HG03135 (cell line): ENCODE measurements around the gene VPS51.

ENCODE experiments used
- ATAC-seq: cut with Tn5 transposase; IDR thresholded peaks from one replicate; pipeline ENCODE4 v1.9.1; 2021; ENCODE audit warnings: mild to moderate bottlenecking, moderate library complexity; ENCODE audit not compliant: unreplicated experiment

VPS51 gene

DNA sequence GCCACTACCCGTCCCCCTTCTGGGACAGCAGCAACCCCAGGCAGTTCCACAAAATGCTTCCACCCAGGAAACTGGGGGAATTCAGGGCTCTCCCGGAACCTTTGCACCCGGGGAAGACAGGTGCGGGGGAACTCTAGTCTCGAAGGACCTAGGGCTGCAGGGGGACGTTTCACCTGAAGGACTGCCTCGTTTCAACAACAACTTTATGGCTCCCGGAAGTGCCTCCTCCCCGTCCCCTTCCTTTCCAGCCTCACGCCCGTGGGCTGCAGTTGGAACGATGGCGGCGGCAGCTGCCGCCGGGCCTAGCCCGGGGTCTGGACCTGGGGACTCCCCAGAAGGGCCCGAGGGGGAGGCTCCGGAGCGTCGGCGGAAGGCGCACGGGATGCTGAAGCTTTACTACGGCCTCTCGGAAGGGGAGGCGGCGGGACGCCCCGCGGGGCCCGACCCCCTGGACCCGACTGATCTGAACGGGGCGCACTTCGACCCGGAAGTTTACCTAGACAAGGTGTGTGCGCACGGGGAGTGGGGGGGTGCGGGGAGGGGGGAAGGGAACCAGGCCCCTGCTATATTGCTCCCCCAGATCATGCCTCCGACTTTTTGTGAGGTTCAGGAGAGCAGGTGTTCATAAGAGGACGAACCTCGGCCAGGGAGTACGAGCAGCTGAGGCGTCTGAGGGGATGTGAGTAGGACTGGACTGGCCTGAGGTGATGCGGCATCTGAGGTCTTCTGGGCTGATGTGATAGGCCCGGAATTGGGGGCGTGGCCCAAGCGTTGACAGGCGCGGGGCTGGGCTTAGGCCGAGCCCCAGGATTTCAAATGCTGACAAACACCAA is at the start of gene VPS51:
Gene VPS51 (plus strand): TSS at position 241 of the 833 bp plus-strand sequence. CDS start 37 bp downstream, at position 278.
- peak; percentile 89 for ATAC-seq

DNA sequence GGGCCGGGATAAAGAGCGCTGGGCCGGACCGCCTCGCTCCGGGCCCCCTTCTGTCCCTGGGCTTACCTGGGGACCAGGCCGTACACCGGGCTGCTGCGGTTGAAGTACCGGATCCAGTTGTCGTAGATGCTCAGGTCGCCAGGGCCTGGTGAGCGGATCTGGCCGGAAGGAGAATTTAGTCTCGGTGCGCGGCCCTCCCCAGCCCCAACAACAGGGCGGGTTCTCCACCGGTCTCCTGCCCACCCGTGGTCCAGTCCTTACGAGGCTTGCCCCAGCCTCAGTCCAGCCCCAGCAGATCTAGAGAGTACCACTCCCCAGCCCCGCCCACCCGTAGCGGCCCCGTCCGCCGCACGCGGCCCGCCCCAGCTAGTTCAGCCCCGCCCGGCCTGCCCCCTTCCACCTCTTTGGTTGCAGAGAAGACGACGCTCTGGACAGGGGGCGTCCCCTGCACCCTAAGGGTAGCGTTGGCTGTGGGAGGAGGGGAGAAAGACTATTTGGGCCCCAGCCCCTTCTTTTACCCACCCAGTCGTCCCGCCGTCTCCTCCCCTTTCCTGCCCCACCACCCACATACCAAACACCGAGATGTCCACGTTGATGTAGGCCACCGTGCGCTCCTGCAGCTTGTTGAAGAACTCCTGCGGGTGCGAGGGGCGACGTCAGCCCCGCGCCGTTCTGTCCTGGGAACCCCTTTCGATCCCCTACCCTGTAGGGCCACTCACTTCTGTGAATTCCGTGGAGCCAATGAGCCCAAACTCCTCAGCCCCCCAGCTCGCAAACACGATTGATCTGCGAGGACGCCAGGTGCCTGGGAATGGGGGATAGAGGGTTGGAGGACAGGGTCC is 48.2 kb upstream of the VPS51 start:
- no peak for ATAC-seq

DNA sequence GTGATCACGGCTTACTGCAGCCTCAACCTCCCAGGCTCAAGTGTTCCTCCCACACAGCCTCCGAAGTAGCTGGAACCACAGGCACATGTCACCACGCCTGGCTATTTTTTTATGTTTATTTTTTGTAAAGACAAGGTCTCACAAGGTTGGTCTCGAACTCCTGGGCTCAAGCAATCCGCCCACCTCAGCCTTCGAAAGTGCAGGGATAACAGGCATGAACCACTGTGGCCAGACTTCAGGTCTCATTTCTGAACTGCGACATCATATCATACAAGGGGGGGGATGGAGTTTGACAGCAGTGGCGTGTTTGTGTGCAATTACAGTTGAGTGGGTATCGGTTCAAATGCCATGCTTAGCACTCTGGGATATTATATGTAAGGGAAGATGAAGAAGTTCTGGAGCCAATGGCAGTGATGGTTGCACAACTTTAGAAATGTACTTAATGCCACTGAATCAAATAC is 44.6 kb upstream of the VPS51 start:
- no peak for ATAC-seq

DNA sequence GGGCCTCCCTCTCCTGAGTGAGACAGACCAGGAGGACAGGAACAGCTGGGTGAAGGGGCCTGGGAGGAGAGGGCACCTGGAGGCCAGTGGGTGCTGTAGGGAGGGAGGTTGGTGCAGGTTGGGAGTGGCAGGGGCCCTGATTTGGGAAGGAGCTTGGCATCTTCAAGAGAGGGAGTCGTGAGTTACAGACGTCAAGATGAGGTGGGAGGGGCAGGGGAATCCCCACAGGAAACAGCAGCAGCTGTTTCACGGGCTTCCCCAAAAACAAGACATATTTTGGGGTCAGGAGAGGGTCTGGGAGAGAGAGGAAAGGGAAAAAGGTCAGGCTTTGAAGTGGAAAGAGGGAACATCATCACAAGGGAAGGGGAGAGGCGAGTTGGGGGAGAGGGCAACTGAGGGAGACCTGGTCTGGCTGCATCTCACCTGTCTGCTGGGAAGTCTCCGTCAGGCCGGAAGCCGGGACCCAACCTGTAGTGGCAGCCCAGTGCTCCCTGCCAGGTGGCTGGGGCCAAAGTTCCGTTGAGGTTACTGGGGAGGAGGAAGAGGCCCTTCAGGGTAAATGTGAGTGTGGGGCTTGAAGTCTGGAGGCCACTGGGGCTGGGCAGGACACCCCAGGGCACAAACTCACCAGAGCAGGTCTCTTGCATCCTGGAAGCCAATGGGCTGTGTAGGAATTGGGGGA is 42.0 kb upstream of the VPS51 start:
- no peak for ATAC-seq

DNA sequence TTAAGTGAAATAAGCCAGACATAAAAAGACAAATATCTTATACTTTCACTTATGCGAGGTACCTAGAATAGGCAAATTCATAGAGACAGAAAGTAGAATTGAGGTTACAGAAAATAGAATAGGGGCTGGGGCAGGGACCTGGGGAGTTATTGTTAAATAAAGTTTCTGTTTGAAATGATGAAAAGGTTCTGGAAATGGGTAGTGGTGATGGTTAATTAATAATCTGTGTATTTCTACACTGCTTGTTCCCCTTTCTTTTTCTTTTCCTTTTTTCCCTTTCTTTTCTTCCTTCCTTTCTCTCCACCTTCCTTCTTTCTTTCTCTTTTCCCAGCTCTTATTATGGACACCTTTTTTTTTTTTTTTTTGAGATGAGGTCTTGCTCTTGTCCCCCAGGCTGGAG is 40.5 kb upstream of the VPS51 start:
- no peak for ATAC-seq

DNA sequence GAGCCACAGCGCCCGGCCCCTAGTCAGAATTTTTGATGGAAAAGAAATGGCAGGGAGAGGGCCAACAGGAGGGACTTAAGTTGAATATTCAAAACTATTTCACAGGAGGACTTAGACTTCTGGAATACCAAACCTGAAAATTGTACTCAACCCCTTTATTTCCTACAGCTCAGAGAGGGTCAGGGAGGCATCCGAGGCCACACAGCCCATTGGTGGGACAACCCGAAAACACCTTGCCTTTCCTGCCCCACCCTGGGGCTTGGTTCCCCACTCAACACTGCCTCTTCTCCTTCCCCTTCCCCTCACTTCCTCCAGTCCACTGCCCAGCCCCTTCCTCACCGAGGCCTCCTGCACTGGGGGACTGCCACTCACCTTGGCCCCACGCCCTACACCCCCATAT is 39.0 kb upstream of the VPS51 start:
- ATAC-seq = no peak

DNA sequence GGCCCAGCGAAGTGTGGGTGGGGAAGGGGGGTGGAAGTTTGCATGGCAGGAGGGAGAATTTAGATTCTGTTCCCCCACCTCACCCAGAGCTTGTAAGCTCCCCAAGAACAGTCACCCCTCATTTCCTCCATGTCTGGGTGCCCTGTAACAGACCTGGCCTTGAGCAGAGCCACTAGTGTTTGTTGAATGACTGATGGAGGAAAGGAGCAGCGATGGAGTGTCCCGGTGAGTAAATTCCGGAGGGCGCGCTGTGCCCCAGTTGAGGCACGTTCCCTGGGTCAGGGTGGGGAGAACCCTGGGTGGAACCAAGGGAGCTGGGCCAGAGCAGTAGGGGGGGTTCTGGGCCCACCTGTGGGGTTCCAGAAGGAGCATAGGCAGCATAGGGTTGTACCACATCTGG is 38.5 kb upstream of the VPS51 start:
- ATAC-seq = no peak

DNA sequence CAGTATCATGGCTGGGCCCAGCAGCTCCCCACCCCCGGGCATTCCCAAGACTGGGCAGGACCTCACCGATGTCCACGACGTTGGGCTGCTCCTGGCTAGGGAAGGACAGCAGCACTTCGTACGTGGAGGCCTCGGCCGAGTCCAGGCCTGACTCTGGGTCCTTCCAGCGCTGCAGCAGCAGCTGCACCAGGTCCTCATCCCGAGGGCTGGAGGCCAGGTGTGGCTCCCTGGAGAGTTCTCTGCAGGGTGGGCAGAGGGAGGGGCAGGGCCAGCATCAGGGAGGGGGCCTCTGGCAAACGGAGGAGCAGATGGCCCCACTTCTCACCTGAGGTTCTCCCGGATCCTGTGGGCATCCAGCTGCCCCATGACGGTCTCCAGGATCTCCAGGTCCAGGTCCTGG is 38.0 kb upstream of the VPS51 start:
- no peak for ATAC-seq

DNA sequence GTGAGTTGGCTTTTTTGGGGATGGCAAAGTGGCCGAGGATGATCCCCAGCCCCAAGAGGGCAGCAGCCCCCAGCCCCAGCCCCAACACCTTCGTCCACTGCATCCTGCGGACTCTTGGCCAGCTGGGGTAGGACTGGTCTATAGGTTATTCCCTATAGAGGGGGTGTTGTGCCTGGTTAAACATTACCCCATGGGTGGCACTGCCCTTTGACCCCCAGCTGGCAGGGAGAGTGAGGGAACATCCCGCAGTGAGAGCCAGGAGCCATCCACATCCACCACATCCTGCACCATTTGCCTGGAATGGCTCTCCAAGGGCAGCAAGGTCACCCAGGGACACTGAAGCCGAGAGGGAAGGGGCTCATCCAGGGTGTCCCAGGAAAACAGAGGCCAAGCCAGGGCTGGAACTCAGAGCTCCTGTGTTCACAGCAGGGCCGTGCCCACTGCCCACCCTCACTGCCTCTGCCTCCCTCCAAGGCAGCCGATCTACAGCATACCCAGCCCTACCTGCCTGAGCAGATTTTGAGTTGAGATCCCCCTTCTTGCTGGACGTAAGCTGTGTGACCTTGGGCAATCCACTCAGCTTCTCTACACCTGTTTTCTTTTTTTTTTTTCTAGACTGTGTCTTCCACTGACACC is 37.5 kb upstream of the VPS51 start, which contains the start of gene NAALADL1:
Gene NAALADL1 (minus strand): TSS at position 135 of the 636 bp plus-strand sequence. CDS start 32 bp downstream, at position 103.
- no peak for ATAC-seq

DNA sequence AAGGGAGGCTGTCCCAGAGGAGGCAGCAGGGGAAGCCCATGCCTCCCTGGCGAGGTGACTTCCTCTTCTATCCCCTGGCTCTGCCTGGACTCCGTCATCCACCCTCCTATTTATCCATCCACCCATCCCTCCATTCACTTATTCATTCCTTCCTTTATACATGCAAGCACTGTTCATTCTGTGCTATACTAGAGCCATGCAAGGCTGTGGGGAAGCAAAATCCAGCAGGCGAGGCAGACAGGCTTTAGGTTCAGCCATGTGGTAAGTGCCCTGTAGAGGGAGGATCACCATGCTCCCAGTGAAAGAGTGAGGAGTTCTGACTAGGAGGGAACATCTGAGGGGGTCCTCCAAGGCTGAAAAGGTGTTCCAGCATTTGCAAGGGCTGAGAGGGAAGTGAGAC is 36.5 kb upstream of the VPS51 start:
- ATAC-seq = no peak

DNA sequence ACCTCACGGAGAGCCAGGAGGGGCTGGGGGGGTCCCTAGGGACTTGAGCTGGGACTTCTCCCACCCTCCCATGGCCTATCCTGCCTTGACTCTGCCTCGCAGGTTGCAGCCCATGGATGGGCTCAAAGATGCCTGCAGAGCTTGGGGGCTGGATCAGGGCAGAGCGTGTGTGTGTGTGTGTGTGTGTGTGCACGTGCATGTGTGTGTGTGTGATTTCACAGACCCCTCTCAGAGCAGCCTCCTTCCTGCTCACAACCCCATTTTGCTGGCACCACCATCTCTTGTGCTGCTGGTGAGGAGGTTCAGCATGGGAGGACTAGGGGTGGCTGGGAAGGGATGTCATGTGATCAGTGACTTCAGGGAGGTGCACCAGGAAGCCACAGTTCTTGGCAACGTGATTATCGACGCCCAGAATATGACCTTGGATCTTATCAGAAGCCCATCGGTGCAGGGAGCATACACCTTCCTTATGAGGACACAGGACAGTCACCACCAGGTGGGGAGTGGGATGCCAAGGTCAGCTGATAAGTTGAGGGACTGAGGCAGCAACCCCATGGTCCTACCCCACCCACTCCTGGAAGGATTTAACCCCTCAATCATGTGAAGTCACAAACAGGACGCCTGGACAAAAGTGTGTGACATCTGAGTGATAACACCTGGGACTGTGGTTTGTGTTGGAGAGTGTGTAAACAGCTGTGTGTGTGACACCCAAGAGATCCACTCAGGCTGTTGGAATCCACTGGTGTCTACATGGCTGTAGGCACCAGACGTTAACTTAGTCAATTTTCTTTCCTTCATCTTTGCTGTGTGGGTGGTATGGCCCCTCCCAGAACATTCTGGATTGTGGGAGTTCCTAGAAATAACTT is 35.8 kb upstream of the VPS51 start:
- ATAC-seq = no peak

DNA sequence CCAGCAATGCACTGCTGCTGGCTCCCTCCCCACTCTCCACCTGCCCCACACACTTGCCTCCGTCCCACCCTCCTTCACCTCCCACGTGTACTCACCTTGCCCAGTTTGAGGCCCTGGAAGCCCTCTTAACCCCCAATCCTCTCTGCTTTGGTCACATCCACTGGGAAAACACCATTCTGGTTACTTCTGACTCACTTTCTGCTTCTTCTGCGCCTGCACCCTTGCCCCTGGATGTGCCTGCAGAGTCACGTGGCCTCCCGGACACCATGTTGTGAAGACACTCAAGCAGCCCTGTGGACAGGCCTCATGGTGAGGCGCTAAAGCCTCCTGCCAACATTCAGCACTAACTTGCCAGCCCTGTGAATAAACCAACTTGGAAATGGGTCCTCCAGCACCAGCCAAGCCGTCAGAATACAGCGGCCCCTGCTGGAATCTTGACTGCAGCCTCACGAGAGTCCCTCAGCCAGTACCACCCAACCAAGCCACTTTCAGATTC is 35.1 kb upstream of the VPS51 start:
- no peak for ATAC-seq

DNA sequence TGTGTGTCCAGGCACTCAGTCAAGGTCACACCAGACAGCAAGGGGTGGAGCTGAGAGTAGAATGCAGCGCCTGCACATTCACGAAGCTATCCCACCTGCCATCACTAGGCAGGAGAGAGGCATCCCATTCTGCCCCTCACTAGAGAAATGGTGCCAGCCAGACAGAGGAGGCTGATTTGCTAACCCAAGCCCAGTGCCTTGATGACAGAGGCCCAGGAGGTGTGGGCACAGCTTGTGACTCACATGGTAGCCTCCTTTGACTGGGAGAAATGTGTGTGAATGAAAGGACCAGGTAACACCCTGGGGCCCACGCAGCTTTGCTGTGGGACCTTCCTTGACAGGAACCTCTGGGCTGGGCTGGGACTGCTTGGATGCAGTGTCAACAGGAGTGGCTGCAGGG is 32.5 kb upstream of the VPS51 start:
- ATAC-seq = no peak

DNA sequence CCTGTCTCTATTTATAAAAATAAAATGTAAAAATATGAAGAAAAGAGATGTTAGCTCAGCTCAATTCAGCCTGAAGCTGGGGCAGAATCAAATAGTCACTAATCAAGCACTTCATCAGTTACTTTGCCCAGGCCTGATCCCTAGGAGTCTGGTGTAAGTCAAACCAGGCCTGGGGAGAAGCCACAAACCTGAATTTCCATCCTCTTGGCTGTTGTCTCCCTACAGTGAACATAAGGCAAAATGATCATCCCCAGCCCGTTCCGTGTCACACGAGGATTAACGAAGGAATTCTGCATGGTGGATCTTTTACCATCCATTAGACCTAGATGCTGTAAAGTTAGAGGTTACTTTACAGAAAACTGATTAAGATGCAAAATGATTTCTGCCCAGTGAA is 31.2 kb upstream of the VPS51 start:
- ATAC-seq = no peak

DNA sequence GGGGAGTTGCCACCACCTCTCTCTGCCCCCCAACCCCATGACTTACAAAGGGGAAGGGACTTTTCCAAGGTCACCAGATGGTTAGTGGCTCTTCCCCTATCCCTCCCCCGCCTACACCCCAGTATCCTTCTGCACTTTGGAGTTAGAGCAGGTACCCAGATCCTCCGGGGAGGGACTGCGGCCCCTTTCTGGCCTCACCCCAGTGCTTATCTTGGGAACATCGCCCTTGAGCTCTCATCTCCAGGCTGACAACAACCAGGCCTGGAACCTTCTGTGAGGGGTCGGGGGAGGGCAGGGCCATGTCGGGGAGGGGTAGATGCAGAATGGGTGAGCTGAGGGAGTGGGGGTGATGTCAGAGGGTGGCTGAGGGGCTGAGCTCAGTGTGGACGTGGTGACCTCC is 30.2 kb upstream of the VPS51 start:
- no peak for ATAC-seq

DNA sequence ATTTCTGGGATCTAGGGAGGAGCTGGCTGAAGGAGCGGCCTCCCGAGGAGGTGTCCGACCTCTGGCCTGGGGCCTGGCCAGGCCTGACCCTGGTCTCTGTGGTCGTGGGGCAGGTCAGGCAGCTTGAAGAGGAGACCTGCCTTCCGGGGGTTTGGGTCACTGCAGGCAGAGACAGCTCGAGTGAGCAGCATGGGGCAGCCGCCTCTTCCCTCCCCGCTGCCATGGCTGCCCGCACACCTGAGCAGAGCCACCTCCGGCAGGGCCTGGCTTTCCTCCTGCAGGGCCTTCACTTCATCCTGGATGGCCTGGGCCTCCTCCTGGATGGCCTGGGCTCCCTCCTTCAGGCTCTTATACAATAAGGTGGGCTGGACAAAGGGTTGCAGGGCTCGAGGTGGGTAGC is 29.7 kb upstream of the VPS51 start:
- no peak for ATAC-seq

DNA sequence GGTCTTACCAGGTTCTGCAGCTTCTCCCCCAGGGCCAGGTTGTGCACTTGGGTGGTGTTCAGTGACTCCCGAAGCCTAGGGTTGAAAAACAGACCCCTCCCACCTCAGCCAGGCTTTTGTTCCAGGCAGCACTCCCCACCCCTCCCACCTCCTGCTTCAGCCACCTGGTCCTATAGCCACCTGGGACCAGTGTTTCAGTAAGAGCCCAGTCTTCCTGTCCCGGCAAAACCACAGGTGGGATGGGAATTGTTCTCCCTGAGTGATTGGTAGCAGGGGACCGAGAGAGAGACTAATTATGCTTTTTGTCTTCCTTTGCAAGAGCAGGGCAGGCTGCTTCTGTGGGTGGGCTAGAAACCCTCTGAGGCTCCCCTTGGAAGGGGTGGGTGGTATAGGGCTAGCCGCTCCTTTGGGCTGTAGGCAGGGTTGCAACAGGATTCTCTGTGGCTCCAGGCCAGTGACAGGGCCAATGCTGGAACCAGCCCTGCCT is 29.2 kb upstream of the VPS51 start:
- ATAC-seq = no peak

DNA sequence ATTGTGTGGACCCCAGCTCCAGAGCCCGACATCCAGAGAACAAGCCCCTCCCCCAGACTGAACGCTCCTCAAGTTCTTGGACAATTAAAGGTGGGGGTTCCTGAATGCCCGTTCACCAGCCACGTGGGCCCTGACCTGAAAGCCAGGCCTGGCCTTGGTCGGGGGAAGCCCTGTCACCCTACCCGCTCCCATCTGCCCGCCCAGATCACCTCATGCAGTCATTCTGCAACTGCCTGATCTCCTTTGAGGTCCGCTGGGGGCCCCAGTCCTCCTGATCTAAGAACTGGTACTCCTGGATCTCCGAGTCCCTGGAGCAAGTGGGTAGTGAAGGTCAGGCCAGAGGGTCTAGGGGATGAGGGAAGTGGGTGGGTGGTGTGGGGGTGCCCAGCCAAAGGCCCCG is 28.6 kb upstream of the VPS51 start:
- no peak for ATAC-seq

DNA sequence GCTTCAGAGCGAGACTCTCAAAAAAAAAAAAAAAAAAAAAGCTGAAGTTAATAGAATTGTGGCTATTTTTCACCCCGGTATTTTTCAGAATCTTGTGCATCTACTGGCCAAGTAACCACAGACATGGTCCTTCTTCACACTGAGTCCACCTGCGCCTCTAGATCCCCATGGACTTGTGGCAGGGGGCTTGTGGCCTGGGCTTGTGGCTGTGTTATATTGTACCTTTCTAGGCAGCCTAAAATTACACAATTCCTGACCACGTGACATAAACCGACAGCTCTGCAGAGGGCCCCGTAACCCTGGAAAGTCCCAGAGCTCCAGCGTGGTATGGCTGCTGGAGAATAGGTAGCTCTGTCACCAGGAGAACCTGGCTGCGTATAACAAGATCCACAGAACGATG is 26.8 kb upstream of the VPS51 start:
- ATAC-seq = no peak
